GM21786 (cell line): ENCODE measurements around the gene PPHLN1.

Experiments used
- ATAC-seq: cut with Tn5 transposase; IDR thresholded peaks from one replicate; pipeline ENCODE4 v1.9.1; 2021; ENCODE audit not compliant: unreplicated experiment

The PPHLN1 gene

DNA sequence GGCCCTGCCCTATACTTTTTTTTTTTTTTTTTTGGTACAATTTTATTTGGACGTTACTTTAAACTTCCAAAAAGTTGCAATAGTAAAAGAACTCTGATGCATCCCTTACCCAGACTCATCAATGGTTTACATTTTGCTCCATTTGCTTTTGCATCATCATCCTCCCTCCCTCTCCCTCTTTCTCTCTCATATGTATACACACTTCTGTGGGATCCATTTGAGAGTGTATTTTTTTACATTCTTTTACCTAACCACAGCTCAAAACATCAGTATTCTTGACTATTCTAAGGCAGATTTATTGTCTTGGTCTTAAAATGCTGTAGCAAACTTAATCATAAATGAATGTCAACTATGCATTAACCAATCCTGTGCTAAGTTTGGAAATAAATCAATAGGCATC lies 152.0 kb downstream of the PPHLN1 start:
- no peak for ATAC-seq

DNA sequence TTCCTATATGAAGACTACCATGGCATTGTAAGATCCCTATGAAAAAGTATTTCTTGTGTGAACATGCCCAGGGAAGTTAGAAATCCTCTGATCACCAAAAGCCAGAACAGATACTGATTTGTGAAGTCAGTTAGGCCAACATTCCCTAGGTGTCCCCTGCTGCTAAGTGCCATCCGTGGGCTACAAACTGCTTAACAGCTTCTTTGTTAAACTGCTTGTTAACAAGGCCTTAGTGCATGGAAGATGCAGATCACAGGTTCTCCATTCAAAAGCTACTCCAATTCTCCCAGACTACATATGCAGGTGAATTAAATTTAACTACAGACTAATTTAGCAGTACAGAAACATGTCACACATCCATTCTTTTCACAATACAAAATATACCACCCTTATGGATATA lies 155.4 kb downstream of the PPHLN1 start:
- no peak for ATAC-seq

- ATAC-seq, result no peak
These were observed 156.2 kb downstream of the PPHLN1 start for GRCh38 chr12:42482041-42482747.

- peak; percentile 74 for ATAC-seq
These were observed 157.0 kb downstream of the PPHLN1 start for GRCh38 chr12:42482748-42483520.

- ATAC-seq, result peak; percentile 17
These were observed 157.5 kb downstream of the PPHLN1 start for GRCh38 chr12:42483521-42483790.

DNA sequence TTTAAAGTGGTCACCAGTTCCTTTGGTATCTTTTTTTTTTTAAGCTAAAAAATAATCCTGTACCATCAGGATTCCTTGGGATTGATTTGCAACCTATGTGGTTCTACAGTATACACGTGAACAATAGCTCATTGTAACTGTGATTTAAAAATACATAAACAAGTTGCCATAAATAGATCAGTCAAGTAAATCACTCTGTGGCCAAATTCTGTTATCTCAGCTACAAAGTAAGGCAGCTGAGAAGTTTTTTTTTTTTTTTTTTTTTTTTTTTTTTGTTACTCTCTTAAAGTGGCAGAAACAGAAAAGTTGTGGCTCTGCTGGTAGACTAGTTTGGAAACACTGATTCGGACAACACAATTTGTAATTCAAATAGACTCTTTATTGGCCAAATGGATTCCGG lies 159.0 kb downstream of the PPHLN1 start:
- no peak for ATAC-seq

DNA sequence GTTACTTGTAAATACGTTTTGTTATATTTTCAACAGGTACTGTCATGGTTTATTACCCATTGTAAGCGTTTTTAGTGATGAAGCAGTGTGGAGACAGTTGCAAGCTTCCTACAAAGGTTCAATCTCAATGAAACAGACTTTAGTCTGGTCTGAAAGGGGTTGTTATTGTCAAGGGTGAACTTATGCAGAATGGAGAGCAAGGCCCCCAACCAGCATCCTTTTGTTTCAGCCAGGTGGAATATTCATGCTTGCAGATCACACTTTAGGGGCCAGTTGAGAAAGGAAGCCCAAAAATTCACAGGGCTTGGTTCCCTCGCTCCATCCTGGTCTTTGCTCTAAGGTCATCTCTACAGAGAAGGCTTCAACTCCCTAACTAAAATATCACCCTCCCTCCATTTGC lies 159.9 kb downstream of the PPHLN1 start:
- no peak for ATAC-seq

- no peak for ATAC-seq
These were observed 160.4 kb downstream of the PPHLN1 start for GRCh38 chr12:42486407-42486806.

DNA sequence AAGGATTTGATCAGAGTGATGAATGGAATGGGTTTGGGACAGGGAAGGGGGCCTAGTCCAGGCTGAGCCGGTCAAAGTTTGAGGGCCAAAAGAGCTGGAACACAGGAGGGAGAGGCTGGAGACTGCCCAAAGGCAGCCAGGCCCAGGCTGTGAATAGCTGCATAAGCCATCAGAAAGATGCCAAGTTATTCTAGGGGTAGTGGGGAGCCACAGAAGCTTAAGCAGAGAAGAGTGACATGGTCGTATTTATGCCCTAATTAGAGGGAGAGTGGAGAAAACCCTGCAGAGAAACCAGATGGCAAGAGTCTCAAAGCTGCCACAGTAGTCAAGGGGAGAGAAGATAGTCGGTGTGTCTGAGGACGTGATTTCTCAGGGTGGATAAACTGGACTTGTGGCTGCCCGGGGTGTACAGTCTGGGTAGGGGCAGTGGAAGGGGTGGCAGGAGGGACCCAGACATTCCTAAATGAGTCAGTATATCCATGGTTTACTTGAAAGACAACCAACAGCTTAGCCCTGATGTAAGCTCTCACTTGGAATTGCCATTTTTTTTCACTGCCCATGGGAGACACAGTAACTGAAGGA lies 164.4 kb downstream of the PPHLN1 start:
- no peak for ATAC-seq
